ENCODE data around the gene NET1. TPM values are rescaled to one million over a fixed set of nuclear protein-coding genes. Genes with fewer than 3 reads are reported as not detected.
A peak's percentile ranks its signal among the peaks of the same experiment; 100 is the strongest.

Gene NET1
- total RNA-seq, 3 donors from 2014 or later: 213 to 399 (median 359) TPM

DNA sequence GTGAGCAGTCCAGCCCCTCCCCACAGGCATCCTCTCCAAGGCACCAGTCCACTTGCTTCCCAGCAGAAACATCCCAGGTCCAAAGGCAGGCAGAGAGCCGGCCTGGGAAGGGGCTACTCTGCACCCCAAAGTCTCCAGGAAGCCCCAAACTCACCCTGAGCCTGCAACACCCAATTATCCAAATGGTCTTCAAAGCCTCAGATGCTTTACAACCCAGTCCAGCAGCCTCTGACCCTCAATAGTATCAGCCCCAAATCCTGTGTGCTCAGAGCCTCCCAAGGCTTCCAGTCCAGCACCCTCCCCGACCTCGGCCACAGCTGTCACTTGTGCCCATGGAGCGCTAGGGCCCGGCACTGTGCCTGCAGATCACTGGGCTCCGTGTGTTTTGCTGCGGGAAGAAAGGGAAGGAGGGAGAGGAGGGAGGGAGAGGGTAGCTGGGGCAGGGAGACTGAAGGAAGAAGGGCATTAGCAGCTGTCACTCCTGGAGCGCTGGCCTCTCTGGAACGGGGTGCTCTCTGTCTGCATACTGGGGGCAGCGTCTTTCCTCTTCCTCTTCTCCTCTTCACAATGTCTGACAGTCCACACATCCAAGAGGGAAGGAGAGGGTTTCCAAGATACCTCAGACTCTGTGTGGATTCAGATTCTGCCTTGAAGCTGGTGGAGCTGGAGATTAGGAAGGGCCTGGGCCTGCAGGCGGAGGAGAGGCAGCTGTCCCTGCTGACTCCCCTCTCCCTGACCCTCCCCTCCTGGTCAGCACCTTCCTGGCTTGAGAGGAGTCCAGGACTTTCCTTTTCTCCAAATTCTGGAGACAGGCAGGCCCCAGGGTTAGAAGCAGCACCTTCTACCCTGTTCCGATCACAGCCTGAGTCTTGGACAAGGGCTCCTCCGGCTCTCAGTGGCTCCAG lies 73.8 kb downstream of the NET1 start:
- intact Hi-C loops (cut with DNase I, micrococcal nuclease): no loop called here
- Histone ChIP-seq H3K4me1 (ENCODE audit: low read depth) (peaks cover 12% of the 10 kb centered on the region), H3K36me3 (ENCODE audit: low read depth) (no peaks in the 10 kb centered on the region), H3K4me3 (no peak overlapping the region), H3K9me3 (no peaks in the 10 kb centered on the region)
- ATAC-seq: no peak
- no peak for DNase-seq
- no peak for TF ChIP-seq CTCF (IDR thresholded peaks at IDR 0.05)

- TF ChIP-seq CTCF (IDR thresholded peaks at IDR 0.05): no peak
- peak; percentile 0 for ATAC-seq
- peaks cover 12% of the 10 kb centered on the region for H3K4me1 ChIP-seq (ENCODE audit: low read depth)
- H3K36me3 ChIP-seq (ENCODE audit: low read depth): no peaks in the 10 kb centered on the region
- H3K9me3 ChIP-seq: no peaks in the 10 kb centered on the region
- no peak overlapping the region for H3K4me3 ChIP-seq
- intact Hi-C loops (cut with DNase I, micrococcal nuclease): no loop called here
- peak in 2 of 3 donors; percentile 41 to 62 for DNase-seq
Observed at GRCh38 chr10:5486853-5487235, 74.5 kb downstream of the NET1 start.

GRCh38 chr10:5488272-5489161 lies 76.2 kb downstream of the NET1 start:
- intact Hi-C loops (cut with DNase I, micrococcal nuclease): no loop called here
- Histone ChIP-seq H3K4me1 (ENCODE audit: low read depth) (peaks cover 12% of the 10 kb centered on the region), H3K4me3 (no peak overlapping the region), H3K9me3 (peaks cover 6% of the 10 kb centered on the region), H3K36me3 (ENCODE audit: low read depth) (no peaks in the 10 kb centered on the region)
- peak; percentile 89 for ATAC-seq
- peak; percentile 87 to 92 (median 91) for DNase-seq
- TF ChIP-seq CTCF (IDR thresholded peaks at IDR 0.05): no peak

DNA sequence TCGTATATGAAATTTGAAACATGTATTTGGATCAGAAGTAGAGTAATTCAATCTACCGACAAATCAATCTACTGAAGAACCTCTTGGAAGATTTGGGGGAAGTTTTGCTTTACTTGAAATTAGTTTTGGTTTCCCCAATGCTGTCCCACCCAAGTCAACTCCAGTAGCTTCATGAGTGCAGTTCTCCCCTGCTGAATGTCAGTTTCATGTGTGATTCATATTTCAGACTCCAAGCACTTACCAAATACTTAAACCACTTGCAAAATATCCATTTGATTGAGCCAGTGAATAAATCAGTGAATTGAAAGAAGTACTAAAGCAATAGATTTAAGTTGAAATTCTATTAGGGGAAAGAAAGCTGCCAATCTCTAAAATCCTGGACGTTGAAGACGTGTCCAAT lies 77.7 kb downstream of the NET1 start:
- Histone ChIP-seq H3K4me1 (ENCODE audit: low read depth) (peaks cover 12% of the 10 kb centered on the region), H3K4me3 (no peak overlapping the region), H3K36me3 (ENCODE audit: low read depth) (no peaks in the 10 kb centered on the region), H3K9me3 (peaks cover 6% of the 10 kb centered on the region)
- TF ChIP-seq CTCF (IDR thresholded peaks at IDR 0.05): no peak
- intact Hi-C loops (cut with DNase I, micrococcal nuclease): no loop called here
- no peak for ATAC-seq
- no peak for DNase-seq

- intact Hi-C loops (cut with DNase I, micrococcal nuclease): no loop called here
- H3K36me3 ChIP-seq (ENCODE audit: low read depth): no peaks in the 10 kb centered on the region
- no peak for DNase-seq
- no peak for TF ChIP-seq CTCF (IDR thresholded peaks at IDR 0.05)
- no peak overlapping the region for H3K4me3 ChIP-seq
- ATAC-seq: no peak
- H3K9me3 ChIP-seq: peaks cover 6% of the 10 kb centered on the region
- H3K4me1 ChIP-seq (ENCODE audit: low read depth): peaks cover 12% of the 10 kb centered on the region
Observed at GRCh38 chr10:5490698-5491464, 78.5 kb downstream of the NET1 start.
